GM18526 (cell line): ENCODE measurements around the gene ABHD17C.

ENCODE experiments used
- POLR2A ChIP-seq: IDR thresholded peaks from 3 replicates; pipeline ENCODE4 v1.6.1; 2011; ENCODE audit not compliant: insufficient read length; ENCODE audit errors: extremely low read depth

ABHD17C gene

DNA sequence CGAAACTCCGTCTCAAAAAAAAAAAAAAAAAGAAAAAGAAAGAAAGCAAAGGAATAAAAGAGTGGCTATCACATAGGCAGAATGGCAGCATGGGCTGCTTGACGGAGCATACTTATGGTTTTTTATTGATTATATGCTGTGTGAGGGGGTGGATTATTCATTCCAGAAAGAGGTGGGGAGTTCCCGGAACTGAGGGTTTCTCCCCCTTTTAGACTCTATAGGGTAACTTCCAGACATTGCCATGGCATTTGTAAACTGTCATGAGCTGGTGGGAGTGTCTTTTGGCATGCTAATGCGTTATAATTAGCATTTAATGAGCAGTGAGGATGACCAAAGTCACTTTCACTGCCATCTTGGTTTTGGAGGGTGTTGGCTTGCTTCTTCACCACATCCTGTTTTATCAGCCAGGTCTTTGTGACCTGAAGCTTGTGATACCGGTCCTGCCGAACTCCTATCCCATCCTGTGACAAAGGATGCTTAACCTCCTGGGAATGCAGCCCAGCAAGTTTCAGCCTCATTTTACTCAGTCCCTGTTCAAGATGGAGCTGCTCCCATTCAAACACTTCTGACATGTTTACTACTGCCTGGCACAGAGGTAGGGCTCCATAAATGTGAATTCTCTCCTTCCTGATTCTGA lies 15.8 kb upstream of the ABHD17C start:
- no peak for TF ChIP-seq POLR2A

GRCh38 chr15:80679804-80680175 lies 15.3 kb upstream of the ABHD17C start:
- TF ChIP-seq POLR2A = no peak

GRCh38 chr15:80682201-80682600 lies 12.9 kb upstream of the ABHD17C start:
- TF ChIP-seq POLR2A = no peak

DNA sequence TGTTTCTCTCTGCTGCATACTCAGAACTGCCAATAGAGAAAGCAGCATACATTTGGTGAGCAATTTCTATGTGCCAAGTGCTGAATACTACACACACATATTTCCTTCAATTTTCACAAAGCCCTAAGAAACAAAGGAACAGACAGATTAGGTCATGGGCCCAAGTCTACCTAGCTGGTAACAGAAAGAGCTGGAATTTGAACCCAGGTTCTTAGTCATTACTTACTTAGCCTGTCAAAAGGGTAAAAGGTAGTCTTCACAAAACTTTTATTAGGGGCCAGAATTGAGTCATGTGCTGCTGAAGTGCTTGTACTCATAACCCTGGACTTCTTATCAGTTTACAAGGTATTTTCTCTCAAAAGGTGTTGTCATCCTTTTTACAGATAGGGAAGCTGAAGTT lies 10.4 kb upstream of the ABHD17C start:
- TF ChIP-seq POLR2A = no peak

GRCh38 chr15:80685628-80686027 lies 9.5 kb upstream of the ABHD17C start:
- no peak for TF ChIP-seq POLR2A

DNA sequence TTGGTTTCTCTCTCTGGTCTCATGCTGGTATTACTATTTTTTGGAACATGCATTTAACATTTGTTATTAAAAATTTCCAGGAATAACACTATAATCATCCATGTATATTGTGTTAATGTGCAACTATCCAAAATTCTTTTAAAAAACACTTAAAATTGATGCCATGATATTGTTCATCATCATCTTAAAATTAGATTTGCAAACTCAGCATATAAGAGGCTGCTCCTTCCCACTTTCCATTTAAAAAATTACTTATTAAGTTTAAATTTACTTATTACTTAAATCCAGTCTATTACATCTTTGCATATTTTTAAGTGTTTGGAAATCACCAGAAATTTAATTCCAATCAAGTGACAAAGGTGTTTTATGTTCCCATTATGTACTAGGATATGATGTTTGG lies 5.8 kb upstream of the ABHD17C start:
- no peak for TF ChIP-seq POLR2A

DNA sequence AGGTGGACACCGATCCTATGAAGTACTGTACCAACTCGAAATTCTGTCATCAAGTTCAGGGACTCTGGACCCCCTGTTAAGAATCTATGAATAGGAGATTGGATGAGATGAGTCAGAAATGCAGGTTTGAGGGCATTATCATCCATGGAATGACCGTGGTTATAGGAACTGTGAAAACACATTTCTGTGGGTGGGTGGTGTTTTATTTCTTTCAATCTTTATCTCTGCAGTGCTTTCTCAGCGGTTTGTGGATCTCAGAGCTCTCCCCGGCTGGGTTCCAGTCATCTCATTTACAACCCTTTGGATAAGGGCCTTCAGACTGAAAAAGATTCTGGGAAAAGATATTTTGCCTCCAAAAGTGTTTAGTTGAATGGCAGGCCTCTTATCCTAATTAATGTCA lies 5.4 kb upstream of the ABHD17C start:
- TF ChIP-seq POLR2A = no peak

- TF ChIP-seq POLR2A = no peak
Observed at GRCh38 chr15:80691575-80691974, 3.5 kb upstream of the ABHD17C start.

DNA sequence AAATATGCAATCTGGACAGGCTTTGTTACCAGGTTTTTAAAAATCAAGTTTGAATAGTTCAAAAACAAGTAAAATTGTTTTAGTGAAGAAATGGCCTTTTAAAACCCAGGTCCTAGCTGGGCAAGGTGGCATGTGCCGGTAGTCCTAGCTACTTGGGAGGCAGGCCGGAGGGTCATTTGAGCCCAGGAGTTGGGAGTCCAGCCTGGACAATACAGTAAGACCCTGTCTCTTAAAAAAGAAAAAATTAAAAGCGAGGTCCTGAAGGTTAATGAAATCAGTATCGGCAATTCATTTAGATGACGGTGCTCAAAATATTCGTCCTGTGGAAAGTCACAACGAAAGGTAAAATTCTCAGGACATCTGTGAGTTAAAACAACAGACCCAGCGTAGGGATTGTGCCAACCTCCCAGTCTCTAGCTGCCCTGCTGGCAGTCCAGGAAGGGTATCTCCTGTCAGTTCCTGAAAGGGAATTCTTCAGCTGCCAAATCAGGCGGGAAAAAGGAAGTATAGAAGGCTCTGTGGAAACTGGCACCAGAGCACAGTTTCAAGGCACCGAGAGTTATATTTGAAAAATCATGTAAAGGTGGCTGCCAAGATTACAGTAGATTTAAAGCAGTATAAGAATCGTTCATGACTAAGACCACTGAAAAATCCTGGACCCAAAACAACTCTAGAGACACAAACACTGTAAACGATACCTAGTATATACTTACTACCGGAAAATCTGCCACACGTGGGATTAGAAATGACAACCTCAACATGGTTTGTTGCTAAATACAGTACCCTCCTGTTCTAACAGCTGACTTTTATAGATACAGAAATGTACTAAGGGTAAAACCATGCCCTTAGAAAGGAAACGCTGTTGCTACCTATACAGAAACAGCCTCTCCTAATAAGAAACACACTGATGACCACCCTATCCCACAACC lies 1.2 kb upstream of the ABHD17C start:
- TF ChIP-seq POLR2A = no peak

DNA sequence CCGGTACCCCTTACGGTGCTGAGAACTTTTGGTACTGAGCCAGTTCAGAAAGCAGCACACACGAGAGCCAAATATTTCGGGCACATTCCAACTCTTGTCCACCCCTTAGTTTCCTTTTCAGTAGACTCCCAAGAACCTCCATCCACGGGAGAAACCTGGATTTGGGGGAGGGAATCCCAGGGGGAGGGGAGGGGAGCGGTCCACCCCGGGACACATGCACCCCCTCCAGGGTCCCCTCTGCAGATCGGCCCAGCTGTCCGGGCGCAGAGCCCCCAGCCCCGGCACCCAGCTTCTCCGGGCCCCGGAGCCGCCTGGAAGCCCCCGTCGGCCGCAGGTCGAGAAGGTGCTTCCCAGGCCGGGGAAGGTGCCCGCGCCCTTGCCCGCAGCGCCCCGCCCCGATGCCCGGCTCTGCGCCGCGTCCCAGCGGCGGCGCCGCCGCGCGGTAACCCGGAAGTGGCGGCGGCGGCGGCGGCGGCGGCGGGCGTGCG lies 455 bp upstream of the ABHD17C start:
- no peak for TF ChIP-seq POLR2A

DNA sequence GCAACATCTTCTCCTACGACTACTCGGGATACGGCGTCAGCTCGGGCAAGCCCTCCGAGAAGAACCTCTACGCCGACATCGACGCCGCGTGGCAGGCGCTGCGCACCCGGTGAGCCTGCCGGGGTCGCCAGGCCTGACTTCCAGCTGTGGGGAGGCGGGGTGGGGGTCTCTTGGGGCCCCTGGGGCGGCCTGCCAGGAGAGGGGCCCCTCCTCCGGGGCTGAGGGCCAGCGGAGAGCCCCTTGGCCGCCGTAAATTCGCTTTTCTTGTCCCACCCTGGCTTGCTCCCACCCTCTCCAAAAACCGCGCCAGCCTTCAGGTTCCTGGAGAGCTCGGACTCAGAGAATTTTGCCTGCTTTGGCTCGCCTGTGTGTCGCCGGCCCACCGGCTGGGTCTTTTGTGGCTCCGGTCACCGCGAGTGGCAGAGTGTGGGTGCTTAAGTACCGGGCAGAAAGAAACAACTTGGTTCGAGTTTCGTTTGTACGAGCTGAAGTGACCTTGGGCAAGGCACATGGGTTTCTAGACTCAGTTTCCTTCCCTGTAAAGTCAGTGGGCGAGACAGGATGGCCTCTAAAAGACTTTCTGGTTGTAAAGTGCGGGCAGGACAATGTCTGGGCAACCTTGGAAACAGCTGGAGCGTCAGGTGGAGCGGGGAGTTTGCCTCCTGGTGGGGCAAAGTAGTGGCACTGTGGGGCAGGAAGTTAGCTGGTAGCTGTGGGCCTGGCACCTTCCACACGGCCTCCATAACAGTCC lies 976 bp downstream of the ABHD17C start:
- TF ChIP-seq POLR2A = no peak

DNA sequence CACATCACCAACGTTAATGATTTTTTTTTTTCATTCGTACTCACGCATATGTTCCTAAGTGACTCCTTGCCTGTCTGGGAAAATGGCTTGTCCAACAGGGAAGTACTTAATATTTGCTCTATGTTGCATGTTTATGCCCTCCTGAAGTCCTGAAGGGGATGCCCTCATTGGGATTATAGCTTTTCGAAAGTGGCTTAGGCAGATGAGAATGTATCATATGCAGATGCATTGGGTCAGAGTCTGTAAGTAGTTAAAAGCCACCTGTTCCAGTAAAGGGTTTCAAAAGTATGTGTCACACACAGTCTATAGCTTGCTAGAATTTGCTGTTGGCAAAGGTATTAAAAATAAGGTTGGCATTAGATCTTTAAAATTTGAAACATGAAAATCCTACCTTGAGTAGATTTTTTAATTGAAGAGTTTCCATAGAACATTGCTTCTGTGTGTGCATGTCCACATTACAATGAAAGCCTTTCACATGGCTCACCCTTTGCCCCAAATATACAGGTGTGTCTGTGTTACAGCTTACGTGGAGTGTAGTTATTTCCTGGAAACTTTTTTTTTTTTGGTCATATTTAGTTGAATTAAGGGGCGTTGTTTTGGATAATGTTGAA lies 2.1 kb downstream of the ABHD17C start:
- no peak for TF ChIP-seq POLR2A

- TF ChIP-seq POLR2A = no peak
Observed at GRCh38 chr15:80698676-80699075, 3.6 kb downstream of the ABHD17C start.

DNA sequence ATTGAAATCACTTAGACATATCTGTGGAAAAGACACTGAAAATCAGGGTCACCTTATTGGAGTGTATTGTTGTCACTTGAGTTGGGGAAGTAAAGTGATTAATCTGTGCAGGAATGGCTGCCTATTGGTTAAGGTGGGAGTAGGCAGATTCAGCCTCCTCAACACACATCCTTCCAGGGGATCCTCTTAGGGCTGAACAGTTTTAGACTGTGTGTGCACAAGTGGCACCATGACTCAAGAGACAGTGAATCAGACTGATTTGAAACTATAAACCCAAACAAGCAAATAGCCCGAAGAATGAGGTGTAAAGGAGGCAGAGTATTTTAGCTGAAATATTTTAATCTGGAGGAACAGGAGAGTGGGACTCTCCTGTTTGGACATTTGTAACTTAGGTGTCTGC lies 4.9 kb downstream of the ABHD17C start:
- TF ChIP-seq POLR2A = no peak

DNA sequence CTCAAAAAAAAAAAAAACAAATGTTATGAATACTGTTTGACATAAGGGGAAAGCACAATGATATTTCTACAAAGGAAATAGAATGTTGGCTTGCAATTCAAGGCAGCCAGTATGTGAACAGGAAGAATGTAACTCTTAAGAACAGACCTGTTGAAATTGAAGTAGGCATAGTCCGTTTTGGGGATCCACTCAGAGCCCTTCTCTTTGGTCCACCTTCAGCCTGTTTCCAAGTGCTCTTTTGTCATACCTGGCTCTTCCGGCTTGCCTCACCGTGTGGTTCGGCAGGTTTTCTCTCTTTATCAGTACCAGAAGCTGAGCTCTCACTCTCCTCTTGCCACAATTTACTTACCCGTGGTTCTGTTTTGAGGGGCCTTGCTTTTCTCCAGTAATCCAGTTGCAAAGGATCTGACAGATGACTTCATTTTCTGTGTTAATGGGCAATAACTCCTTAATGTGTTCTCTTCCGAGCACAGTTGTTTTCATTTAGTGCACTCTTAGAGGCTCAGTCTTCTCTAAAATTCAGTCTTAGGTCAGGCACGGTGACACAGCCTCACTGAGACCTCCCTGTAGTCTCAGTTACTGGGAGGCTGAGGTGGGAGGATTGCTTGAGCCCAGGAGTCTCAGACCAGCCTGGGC lies 6.7 kb downstream of the ABHD17C start:
- TF ChIP-seq POLR2A = no peak
